DMS114 treated with DMSO at 0.1 percent for 48 hours (cell line): ENCODE data around the gene SHOX.
"Not testable (repeated sequence)": the region's sequence is repeated elsewhere in the genome, so short reads cannot be mapped to it uniquely, and the experiment has no call there.

Experiments
- DNase-seq: peaks from one replicate; lab custom pipeline; 2025; ENCODE audit not compliant: unreplicated experiment; lab: John Stamatoyannopoulos, UW

The SHOX gene

GRCh38 chrX:636981-637659, 6.5 kb downstream of the SHOX start:
- DNase-seq: no peak

GRCh38 chrX:637660-638481, 7.3 kb downstream of the SHOX start:
- DNase-seq: no peak

- no peak for DNase-seq
Measured at GRCh38 chrX:638482-639131, 8.0 kb downstream of the SHOX start.

GRCh38 chrX:639151-639550, 8.6 kb downstream of the SHOX start:
- DNase-seq: no peak

GRCh38 chrX:640641-641040, 10.1 kb downstream of the SHOX start:
- no peak for DNase-seq

- no peak for DNase-seq
Measured at GRCh38 chrX:641671-642435, 11.3 kb downstream of the SHOX start.

- DNase-seq: no peak
Measured at GRCh38 chrX:642436-643240, 12.0 kb downstream of the SHOX start.

- DNase-seq: no peak
Measured at GRCh38 chrX:643241-643595, 12.6 kb downstream of the SHOX start.

- no peak for DNase-seq
Measured at GRCh38 chrX:643911-644303, 13.3 kb downstream of the SHOX start.

- DNase-seq: no peak
Measured at GRCh38 chrX:644304-645281, 14.0 kb downstream of the SHOX start.

GRCh38 chrX:646228-646495, 15.6 kb downstream of the SHOX start:
- DNase-seq: no peak

GRCh38 chrX:646796-647195, 16.2 kb downstream of the SHOX start:
- no peak for DNase-seq

GRCh38 chrX:649166-649565, 18.6 kb downstream of the SHOX start:
- no peak for DNase-seq

GRCh38 chrX:650324-650723, 19.7 kb downstream of the SHOX start:
- DNase-seq: no peak

- DNase-seq: no peak
Measured at GRCh38 chrX:650811-651210, 20.2 kb downstream of the SHOX start.

GRCh38 chrX:651922-652321, 21.3 kb downstream of the SHOX start:
- DNase-seq: not testable (repeated sequence)

GRCh38 chrX:652341-652741, 21.8 kb downstream of the SHOX start:
- DNase-seq: no peak

GRCh38 chrX:653306-653705, 22.7 kb downstream of the SHOX start:
- DNase-seq: no peak

- no peak for DNase-seq
Measured at GRCh38 chrX:661154-661553, 30.6 kb downstream of the SHOX start.

- DNase-seq: no peak
Measured at GRCh38 chrX:662126-662525, 31.5 kb downstream of the SHOX start.
